ENCODE data around the gene TP63. TPM values are rescaled to one million over a fixed set of nuclear protein-coding genes. Genes with fewer than 3 reads are reported as not detected.

TP63 gene
- total RNA-seq, 1 donor from 2014 or later, result 0.35 TPM

GRCh38 chr3:189683546-189684255 is 52.5 kb downstream of the TP63 start:
- DNase-seq (ENCODE audit: low spot score), result no peak

- no peak for DNase-seq (ENCODE audit: low spot score)
Observed at GRCh38 chr3:189684317-189684716, 53.1 kb downstream of the TP63 start.

GRCh38 chr3:189685291-189685690 is 54.1 kb downstream of the TP63 start:
- DNase-seq (ENCODE audit: low spot score), result no peak

GRCh38 chr3:189685860-189686259 is 54.7 kb downstream of the TP63 start:
- no peak for DNase-seq (ENCODE audit: low spot score)

- no peak for DNase-seq (ENCODE audit: low spot score)
Observed at GRCh38 chr3:189687475-189687874, 56.3 kb downstream of the TP63 start.

GRCh38 chr3:189688262-189688661 is 57.1 kb downstream of the TP63 start:
- DNase-seq (ENCODE audit: low spot score), result no peak

- DNase-seq (ENCODE audit: low spot score), result no peak
Observed at GRCh38 chr3:189689625-189690024, 58.4 kb downstream of the TP63 start.

- no peak for DNase-seq (ENCODE audit: low spot score)
Observed at GRCh38 chr3:189690237-189690636, 59.0 kb downstream of the TP63 start.

GRCh38 chr3:189690672-189691071 is 59.5 kb downstream of the TP63 start:
- DNase-seq (ENCODE audit: low spot score), result no peak

- DNase-seq (ENCODE audit: low spot score), result no peak
Observed at GRCh38 chr3:189695400-189695799, 64.2 kb downstream of the TP63 start.

- DNase-seq (ENCODE audit: low spot score), result no peak
Observed at GRCh38 chr3:189698811-189699210, 67.6 kb downstream of the TP63 start.

- no peak for DNase-seq (ENCODE audit: low spot score)
Observed at GRCh38 chr3:189699885-189700284, 68.7 kb downstream of the TP63 start.

GRCh38 chr3:189702066-189702646 is 71.0 kb downstream of the TP63 start:
- no peak for DNase-seq (ENCODE audit: low spot score)

GRCh38 chr3:189703865-189704264 is 72.7 kb downstream of the TP63 start:
- DNase-seq (ENCODE audit: low spot score), result no peak

GRCh38 chr3:189708375-189708774 is 77.2 kb downstream of the TP63 start:
- DNase-seq (ENCODE audit: low spot score), result no peak

- DNase-seq (ENCODE audit: low spot score), result no peak
Observed at GRCh38 chr3:189710620-189711402, 79.6 kb downstream of the TP63 start.

GRCh38 chr3:189712906-189713483 is 81.8 kb downstream of the TP63 start:
- no peak for DNase-seq (ENCODE audit: low spot score)

- DNase-seq (ENCODE audit: low spot score), result no peak
Observed at GRCh38 chr3:189714991-189715961, 84.1 kb downstream of the TP63 start.

GRCh38 chr3:189718215-189718614 is 87.0 kb downstream of the TP63 start:
- no peak for DNase-seq (ENCODE audit: low spot score)

GRCh38 chr3:189720736-189721417 is 89.7 kb downstream of the TP63 start:
- no peak for DNase-seq (ENCODE audit: low spot score)
